OCI-LY3 (cell line): ENCODE results near the gene SECTM1.
A peak's percentile ranks its signal among the peaks of the same experiment; 100 is the strongest.

Experiments
- H2AFZ ChIP-seq: fragments of 200-600, 300-600 bp; shearing (Covaris generic); 2 replicates; pipeline ENCODE4 v1.6.0; 2014; ENCODE audit warnings: antibody characterized with exemption, low read depth, low read length
- H3K27ac ChIP-seq: fragments of 200-600, 300-600 bp; sonication (generic); 2 replicates; pipeline ENCODE4 v1.5.1; 2014; ENCODE audit warnings: mild to moderate bottlenecking, low read length, moderate library complexity, mixed read lengths
- H3K27me3 ChIP-seq: fragments of 200-600, 300-600 bp; sonication (generic); 2 replicates; pipeline ENCODE4 v1.6.1; 2014; ENCODE audit warnings: low read depth, low read length, mixed read lengths
- H3K36me3 ChIP-seq: fragments of 200-600, 300-600 bp; sonication (generic); replicated peaks from 2 replicates; pipeline ENCODE3; 2014; ENCODE audit warnings: low read depth, low read length, mixed read lengths
- H3K4me1 ChIP-seq: fragments of 300-600, 200-600 bp; sonication (generic); 2 replicates; pipeline ENCODE4 v1.6.1; 2014; ENCODE audit warnings: low read length, mixed read lengths
- H3K4me2 ChIP-seq: fragments of 200-600, 300-600 bp; sonication (generic); 2 replicates; pipeline ENCODE4 v1.6.1; 2014; ENCODE audit warnings: low read length, mixed read lengths
- H3K4me3 ChIP-seq: fragments of 300-600, 200-600 bp; sonication (generic); 2 replicates; pipeline ENCODE4 v1.5.1; 2014; ENCODE audit warnings: antibody characterized with exemption, mild to moderate bottlenecking, low read length, moderate library complexity
- H3K79me2 ChIP-seq: fragments of 300-600, 200-600 bp; shearing (Covaris generic); 2 replicates; pipeline ENCODE4 v1.6.1; 2014; ENCODE audit warnings: mild to moderate bottlenecking, low read length, mixed read lengths
- H3K9ac ChIP-seq: fragments of 300-600, 200-600 bp; shearing (Covaris generic); 2 replicates; pipeline ENCODE4 v1.6.0; 2014; ENCODE audit warnings: mild to moderate bottlenecking, low read length, moderate library complexity
- H3K9me3 ChIP-seq: fragments of 200-600, 300-600 bp; shearing (Covaris generic); 2 replicates; pipeline ENCODE4 v1.6.1; 2014; ENCODE audit warnings: low read length, mixed read lengths; ENCODE audit not compliant: insufficient read depth
- H4K20me1 ChIP-seq: fragments of 200-600, 300-600 bp; sonication (generic); 2 replicates; pipeline ENCODE4 v1.6.1; 2016; ENCODE audit warnings: low read length, mixed read lengths; ENCODE audit not compliant: insufficient read depth
- EZH2phosphoT487 ChIP-seq: fragments of 200-600 bp; shearing (Covaris generic); IDR thresholded peaks from 2 replicates; pipeline ENCODE4 v1.6.1; 2018; ENCODE audit warnings: antibody characterized with exemption, mixed run types, low read depth
- TF ChIP-seq, protein P1 (sequence below): fragments of 200-600, 300-600 bp; sonication (generic); IDR thresholded peaks from 2 replicates; pipeline ENCODE4 v1.5.1; 2014; ENCODE audit warnings: antibody characterized with exemption, low read length, low read depth

SECTM1 gene

DNA sequence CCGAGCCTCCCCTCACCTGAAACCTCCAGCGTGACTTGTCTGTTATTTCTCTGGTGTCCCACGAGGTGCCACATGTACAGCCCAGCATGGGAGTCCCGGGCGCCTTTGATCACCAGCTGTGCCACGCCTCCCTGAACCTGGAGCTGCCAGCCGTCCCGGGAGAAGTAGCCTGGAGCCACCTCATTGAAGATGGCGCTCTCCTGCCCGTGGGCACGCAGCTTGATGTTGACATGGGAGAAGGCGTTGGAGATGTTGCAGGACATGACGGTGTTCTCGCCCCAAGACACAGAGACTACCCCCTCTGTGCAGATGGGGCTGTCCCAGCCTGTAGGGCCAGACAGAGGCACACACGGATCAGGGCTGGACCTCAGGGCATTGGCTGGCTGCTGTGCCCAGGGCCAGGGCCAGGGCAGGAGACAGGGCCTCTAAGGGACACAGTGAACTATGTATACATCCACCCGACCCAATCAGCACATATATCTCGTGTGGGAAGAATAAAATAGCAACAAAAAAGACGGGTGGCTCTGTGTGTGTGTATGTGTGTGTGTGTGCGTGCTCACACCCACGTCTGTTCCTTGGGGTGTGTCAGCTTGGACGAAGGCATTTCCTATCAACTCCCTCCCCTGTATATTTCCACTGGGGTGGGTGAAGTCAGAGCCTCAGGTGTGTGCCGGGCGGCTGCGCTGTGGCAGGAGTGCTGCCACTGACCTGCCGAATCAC lies 8.8 kb downstream of the SECTM1 start:
- Histone ChIP-seq H3K4me3 (no peak overlapping the region), H4K20me1 (no peaks in the 10 kb centered on the region), H3K9ac (no peak overlapping the region), H2AFZ (no peak overlapping the region), H3K79me2 (no peaks in the 10 kb centered on the region), H3K36me3 (no peaks in the 10 kb centered on the region), H3K4me2 (peak overlapping the region; percentile 37), H3K4me1 (peaks cover 22% of the 10 kb centered on the region), H3K27ac (no peak overlapping the region), H3K27me3 (peaks cover 32% of the 10 kb centered on the region), H3K9me3 (no peaks in the 10 kb centered on the region)
- no peak for TF ChIP-seq EZH2phosphoT487
- TF ChIP-seq, protein P1, sequence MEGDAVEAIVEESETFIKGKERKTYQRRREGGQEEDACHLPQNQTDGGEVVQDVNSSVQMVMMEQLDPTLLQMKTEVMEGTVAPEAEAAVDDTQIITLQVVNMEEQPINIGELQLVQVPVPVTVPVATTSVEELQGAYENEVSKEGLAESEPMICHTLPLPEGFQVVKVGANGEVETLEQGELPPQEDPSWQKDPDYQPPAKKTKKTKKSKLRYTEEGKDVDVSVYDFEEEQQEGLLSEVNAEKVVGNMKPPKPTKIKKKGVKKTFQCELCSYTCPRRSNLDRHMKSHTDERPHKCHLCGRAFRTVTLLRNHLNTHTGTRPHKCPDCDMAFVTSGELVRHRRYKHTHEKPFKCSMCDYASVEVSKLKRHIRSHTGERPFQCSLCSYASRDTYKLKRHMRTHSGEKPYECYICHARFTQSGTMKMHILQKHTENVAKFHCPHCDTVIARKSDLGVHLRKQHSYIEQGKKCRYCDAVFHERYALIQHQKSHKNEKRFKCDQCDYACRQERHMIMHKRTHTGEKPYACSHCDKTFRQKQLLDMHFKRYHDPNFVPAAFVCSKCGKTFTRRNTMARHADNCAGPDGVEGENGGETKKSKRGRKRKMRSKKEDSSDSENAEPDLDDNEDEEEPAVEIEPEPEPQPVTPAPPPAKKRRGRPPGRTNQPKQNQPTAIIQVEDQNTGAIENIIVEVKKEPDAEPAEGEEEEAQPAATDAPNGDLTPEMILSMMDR, result no peak

DNA sequence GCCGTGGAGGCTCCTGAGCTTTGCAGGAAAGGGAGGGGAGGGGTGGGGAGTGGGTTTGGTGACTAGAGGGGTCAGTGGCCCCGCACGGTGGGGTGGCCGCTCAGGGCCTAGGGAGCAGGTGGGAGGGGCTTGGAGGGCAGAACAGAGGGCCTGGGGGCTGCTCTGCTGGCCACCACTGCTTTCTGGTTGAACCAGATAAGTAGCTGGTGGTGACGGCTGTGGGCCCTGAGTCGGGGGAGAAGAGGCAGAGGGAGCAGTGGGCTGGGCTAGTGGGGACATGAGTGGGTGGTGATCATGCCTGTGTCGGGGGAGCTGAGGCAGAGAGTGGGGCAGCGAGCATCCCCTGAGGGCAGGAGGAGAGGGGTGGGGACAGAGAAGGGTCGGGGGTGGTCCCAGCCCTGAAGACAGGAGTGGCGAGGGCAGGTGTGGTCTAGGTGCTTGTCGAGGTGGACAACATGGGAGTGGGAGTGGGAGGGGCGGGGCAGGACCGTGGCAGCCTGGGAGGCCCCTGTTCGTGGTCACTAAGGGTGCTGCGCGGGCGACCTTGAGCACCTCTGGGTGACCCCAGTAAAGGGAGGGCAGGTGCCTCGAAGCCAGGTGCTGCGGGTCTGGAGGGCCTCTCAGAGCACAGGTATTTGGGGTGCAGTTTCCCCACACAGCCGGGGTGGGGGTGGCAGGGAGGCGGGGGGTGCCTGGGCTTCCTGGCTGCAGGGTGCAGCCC lies 9.9 kb downstream of the SECTM1 start:
- Histone ChIP-seq H3K9ac (no peak overlapping the region), H3K79me2 (no peaks in the 10 kb centered on the region), H3K4me2 (no peak overlapping the region), H4K20me1 (no peaks in the 10 kb centered on the region), H3K4me1 (peaks cover 21% of the 10 kb centered on the region), H3K27ac (no peak overlapping the region), H3K27me3 (peaks cover 26% of the 10 kb centered on the region), H3K36me3 (no peaks in the 10 kb centered on the region), H3K9me3 (no peaks in the 10 kb centered on the region), H2AFZ (no peak overlapping the region), H3K4me3 (no peak overlapping the region)
- TF ChIP-seq EZH2phosphoT487, result no peak
- TF ChIP-seq, protein P1, result no peak

DNA sequence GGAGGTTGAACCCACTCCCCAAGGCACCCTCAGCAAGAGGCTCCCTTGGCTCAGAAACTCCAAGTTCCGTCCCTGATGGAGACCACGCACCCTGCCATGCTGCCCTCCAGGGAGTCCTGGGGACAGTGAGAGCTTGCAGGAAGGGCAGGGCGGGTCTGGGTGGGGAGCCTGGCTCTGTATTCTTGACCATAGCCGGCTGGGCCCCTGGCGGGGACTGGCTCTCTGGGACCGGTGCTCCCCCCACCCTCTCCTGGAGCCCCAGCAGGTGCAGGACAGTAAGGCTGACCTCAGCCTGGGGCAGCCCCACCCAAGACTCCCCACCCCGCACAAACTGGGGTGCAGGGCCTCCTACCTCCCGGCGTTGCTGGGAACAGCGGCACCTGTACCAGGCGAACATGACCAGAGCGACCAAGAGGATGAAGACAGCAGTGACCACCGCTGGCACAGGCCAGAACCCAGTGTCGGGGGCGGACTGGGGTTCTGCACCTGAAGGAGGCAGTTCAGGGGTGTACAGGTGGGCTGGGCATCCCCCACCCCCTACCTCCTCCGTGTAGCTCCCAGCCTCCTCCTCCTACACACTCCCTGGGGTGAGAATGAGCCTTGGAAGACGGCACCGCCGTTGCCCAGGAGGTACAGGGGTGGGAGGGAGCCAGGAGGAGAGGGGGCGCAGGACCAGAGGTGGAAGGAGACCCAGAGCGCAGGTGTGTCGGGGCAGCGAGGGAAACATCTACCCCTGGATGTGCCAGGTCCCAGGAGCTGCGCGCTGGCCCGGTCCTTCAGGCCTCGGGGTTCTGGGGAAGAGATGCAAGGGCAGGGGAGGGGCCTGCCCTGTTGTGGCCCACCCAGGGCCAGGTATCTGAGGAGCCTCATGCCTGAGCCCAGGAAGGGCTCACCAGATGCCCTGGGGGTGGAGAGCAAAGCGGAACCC lies 10.8 kb downstream of the SECTM1 start:
- peak overlapping the region; percentile 78 for H3K4me3 ChIP-seq
- H4K20me1 ChIP-seq, result no peaks in the 10 kb centered on the region
- no peak overlapping the region for H2AFZ ChIP-seq
- peak overlapping the region; percentile 95 for H3K4me2 ChIP-seq
- no peak overlapping the region for H3K9ac ChIP-seq
- TF ChIP-seq EZH2phosphoT487, result no peak
- TF ChIP-seq, protein P1, result no peak
- no peaks in the 10 kb centered on the region for H3K9me3 ChIP-seq
- no peak overlapping the region for H3K27ac ChIP-seq
- H3K36me3 ChIP-seq, result no peaks in the 10 kb centered on the region
- H3K27me3 ChIP-seq, result peaks cover 20% of the 10 kb centered on the region
- no peaks in the 10 kb centered on the region for H3K79me2 ChIP-seq
- H3K4me1 ChIP-seq, result peaks cover 21% of the 10 kb centered on the region
